ENCODE data around the gene PFN1. TPM values are rescaled to one million over a fixed set of nuclear protein-coding genes. Genes with fewer than 3 reads are reported as not detected.

The PFN1 gene
- polyA plus RNA-seq, 4 donors: 274 to 467 (median 346) TPM

GRCh38 chr17:4968486-4969046 lies 20.2 kb upstream of the PFN1 start:
- no peak for DNase-seq (ENCODE audit: low read depth in 4 of 4, low spot score in 3 of 4)

GRCh38 chr17:4967539-4968485 lies 19.5 kb upstream of the PFN1 start, which contains the start of gene SPAG7:
Gene SPAG7 (minus strand): TSS chr17:4967817. CDS start chr17:4967804, 13 bp downstream.
- peak; percentile 96 to 99 (median 98) for DNase-seq (ENCODE audit: low read depth in 4 of 4, low spot score in 3 of 4)

DNA sequence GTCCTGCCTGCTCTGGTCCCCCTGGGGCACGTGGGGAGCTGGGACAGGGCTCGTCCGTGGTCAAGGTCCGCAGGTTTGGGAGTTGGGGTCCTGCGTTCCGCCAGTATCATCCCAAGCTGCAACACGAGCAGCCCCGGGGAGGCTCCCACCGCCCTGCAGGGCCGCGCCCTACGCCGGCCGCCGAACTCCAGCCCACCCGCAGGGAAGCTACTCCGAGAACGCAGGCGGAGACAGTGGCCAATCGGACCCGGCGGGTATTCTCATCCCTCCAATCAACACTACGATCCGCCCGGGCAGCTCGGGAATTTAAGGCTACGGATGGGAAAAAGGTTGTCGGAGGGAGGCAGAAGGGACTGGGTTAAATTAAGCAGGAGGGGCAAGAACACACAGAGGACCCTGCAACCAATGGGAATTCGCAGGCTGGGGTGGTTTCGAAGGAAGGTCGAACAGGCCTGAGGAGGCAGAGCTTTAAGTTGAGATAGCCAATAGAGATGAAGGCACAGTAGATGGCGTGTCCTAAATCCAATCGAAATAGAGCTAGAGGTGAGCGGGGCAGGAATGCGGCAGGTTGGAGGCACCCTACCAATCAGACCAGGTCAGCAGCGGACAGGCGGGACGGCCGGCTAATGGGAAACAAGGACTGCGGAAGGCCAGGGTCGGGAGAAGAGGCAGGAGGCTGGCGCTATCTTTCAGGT lies 18.7 kb upstream of the PFN1 start:
- DNase-seq (ENCODE audit: low read depth in 4 of 4, low spot score in 3 of 4): peak; percentile 98 to 99 (median 98)

GRCh38 chr17:4965311-4965986 lies 17.1 kb upstream of the PFN1 start:
- DNase-seq (ENCODE audit: low read depth in 4 of 4, low spot score in 3 of 4): no peak

DNA sequence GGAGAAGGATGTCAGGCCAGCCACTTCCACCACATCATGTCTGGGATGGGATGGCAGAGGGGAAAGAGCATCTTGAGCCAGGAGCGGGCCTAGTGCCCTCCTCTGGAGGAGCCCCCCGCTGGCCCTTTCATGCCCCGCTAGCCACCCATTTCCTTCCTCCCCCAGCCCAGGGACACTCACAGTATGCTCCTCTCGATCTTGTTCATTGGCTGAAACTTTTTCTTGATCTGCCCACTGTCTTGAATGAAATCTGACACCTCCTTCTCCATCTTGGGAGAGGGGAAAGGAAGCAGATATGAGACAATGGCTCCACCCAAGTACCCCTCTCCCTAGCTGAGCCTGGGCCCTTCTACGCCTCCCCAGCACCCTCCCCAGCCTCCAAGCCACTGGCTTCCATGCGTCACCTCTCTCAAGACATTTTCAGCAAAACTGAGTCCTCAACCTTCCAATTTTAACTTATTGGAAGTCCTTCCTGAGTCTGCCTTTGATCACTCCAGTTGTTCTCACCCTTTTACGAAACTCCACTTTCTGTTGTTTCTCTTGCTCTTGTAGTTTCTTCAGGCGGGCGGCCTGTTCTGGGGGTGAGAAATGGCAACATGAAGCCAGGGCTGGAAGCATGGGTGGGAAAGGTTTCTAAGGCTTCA lies 12.1 kb upstream of the PFN1 start:
- no peak for DNase-seq (ENCODE audit: low read depth in 4 of 4, low spot score in 3 of 4)

DNA sequence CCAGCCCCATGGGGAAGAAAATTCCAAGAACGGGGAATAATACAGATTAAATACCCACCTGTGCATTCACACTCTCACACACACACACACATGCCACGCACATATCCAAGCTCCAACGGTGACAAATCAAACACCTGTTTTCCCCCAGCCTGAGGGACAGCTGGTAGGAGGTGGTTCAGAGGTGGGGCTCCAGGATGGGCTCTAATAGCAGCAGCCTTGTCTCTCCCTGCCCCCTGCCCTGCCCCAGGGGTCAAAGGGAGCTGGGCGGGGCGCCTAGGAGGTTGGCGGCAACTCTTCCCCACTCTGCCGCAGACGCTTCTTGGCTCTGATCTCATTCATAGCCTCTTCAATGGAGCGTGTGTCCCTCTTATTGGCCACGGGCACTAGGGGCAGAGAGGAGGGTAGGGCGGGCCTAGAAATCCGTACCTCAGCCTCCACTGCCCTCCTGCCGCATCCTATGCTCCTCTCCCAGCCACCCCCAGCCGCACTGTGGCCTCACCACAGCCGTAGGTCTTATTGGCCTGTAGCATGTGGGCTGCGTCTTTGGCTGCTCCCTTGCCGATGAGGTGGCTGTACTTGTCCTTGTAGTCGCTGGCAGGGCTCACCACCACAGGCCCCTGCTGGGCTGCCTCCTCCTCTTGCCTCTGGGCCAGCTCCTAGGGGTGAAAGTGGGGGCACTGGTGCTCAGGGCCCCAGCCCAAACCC lies 11.1 kb upstream of the PFN1 start:
- no peak for DNase-seq (ENCODE audit: low read depth in 4 of 4, low spot score in 3 of 4)

GRCh38 chr17:4958102-4958501 lies 9.8 kb upstream of the PFN1 start:
- DNase-seq (ENCODE audit: low read depth in 4 of 4, low spot score in 3 of 4): no peak

- DNase-seq (ENCODE audit: low read depth in 4 of 4, low spot score in 3 of 4): no peak
Observed at GRCh38 chr17:4956493-4957061, 8.2 kb upstream of the PFN1 start.

DNA sequence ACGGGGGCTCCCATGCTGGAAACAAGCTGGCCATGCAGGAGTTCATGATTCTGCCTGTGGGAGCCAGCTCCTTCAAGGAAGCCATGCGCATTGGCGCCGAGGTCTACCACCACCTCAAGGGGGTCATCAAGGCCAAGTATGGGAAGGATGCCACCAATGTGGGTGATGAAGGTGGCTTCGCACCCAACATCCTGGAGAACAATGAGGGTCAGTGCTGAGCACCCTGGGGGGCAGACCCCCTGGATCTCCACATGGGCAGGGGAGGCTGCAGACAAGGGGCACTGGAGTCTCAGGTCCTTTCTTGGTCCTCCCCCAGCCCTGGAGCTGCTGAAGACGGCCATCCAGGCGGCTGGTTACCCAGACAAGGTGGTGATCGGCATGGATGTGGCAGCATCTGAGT lies 6.8 kb upstream of the PFN1 start:
- DNase-seq (ENCODE audit: low read depth in 4 of 4, low spot score in 3 of 4): no peak

GRCh38 chr17:4953451-4953961 lies 5.2 kb upstream of the PFN1 start:
- no peak for DNase-seq (ENCODE audit: low read depth in 4 of 4, low spot score in 3 of 4)

DNA sequence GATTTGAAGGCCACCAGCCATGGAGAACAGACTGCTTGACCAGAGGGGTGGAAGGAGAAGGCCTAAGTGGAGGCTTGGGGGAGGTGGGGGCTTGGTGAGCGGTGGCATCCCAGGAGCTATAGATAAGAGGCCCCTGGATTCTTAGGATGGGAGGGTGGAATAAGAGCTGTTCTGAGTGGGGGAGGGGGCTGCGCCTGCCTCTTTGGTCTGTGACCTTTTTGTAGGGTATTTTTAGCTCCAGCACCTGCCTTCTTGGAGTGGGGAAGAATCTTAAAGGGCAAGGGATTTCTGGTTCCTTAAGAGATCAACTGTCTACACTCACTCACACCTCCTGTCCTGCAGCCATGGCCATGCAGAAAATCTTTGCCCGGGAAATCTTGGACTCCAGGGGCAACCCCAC lies 3.2 kb upstream of the PFN1 start:
- DNase-seq (ENCODE audit: low read depth in 4 of 4, low spot score in 3 of 4): no peak

- DNase-seq (ENCODE audit: low read depth in 4 of 4, low spot score in 3 of 4): no peak
Observed at GRCh38 chr17:4950746-4951204, 2.4 kb upstream of the PFN1 start, which contains the start of gene ENO3. Gene ENO3 (plus strand): TSS chr17:4951119. CDS start chr17:4951830, 711 bp downstream.

DNA sequence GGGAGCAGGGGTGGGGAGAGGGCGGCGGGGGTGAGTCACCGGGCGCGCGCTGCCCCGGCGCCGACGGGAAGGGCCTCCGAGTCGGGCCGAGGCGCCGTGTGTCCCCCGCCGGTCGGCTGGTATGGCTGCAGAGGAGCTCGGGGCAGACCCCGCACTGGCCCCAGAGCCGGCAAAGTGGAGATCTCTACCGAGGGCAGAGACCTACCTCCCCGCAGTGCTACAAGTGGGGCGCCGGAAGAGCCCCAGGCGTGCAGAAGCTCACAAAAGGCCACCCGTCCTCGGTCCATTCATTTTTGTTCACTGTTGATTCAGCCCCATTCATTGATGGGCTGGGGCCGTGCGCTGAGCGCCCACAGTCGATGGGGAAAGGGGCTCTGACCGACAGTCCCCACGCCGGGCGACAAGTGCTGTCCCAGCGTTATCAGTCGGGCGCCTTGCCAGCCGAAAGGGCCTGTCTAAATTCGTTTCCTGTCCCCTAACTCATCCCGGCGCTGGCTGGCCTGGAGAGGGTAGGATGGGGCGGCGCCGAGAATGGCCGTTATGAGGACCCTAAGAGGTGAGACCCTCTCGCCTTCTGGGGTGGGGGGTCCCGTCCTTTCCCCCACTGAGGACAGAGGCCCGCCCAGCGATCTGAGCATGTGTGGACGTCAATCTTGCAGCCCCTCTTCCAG lies 1.9 kb upstream of the PFN1 start:
- no peak for DNase-seq (ENCODE audit: low read depth in 4 of 4, low spot score in 3 of 4)

GRCh38 chr17:4949321-4950074 lies 1.2 kb upstream of the PFN1 start:
- DNase-seq (ENCODE audit: low read depth in 4 of 4, low spot score in 3 of 4): no peak

DNA sequence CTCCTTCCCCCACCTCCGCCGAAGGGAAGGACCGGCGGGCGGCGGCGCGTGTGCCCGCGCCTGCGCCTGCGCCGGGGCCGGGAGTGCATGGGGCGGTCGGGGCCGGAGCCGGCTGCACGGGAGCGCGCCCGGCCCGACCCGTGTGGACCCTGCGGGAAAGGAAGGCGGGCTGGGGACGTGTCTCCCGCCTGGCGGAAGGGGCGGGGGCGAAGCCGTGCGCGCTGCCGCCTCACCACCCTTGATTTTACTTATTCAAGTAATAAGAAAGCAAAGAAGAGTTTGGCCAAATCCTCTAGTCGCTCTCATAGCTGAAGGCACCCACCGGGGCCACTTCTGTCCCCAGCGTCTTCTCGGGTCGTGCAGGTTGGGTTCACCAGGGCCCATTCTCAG lies 596 bp upstream of the PFN1 start:
- DNase-seq (ENCODE audit: low read depth in 4 of 4, low spot score in 3 of 4): peak in 2 of 4 donors; percentile 70 to 78

DNA sequence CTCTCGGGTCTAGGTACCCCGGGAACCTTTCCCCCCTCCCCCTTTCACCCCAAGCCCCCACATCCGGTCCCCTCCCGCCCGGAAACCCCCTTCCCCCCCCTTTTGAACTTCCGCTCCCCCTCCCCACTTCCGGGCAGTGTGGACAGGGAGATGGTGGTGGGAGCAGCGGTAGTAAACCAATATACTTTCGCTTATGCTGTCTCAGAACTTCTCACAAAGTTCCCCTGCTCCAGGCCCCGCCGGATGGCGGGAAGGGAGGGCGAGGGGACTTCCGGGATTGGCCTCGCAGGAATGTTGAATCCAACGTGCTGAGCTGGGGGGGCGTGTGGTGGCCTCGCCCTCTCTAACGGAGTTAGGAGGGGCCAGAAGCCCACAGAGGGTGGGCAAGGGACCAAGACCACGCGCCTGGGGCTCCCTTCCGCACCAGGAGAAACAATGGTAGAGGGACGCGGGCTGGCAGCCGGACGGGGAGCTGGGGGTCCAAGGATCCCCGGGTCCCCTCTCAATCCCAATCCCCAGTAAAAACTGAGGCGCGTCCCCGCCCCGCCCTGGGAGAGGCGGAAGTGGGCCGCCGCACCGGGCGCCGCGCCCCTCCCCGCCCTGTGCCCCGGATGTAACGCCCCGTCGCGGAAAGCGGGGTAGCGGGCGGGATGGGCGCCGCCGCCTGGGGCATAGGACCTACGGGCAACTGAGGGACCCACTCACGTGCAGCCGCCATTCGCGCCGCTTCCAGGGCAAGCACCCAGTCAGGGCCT lies 742 bp downstream of the PFN1 start:
- no peak for DNase-seq (ENCODE audit: low read depth in 4 of 4, low spot score in 3 of 4)

- DNase-seq (ENCODE audit: low read depth in 4 of 4, low spot score in 3 of 4): no peak
Observed at GRCh38 chr17:4947010-4947410, 1.3 kb downstream of the PFN1 start.
